ENCODE results near the gene FGF22. TPM values are rescaled to one million over a fixed set of nuclear protein-coding genes. Genes with fewer than 3 reads are reported as not detected.

Gene FGF22
- total and polyA plus RNA-seq, 2 donors (not counting 1 experiment from before 2014, with no cell fraction given), result 0.34 to 2.9 TPM

- H3K27me3 Mint-ChIP-seq, result no peaks in the 10 kb centered on the region
- peaks cover 100% of the 10 kb centered on the region for H3K79me2 ChIP-seq (ENCODE audit: control insufficient read depth, insufficient read depth, low read length)
- no peak overlapping the region for H3K9ac ChIP-seq (ENCODE audit: low read length)
- no peak overlapping the region for H3K4me2 ChIP-seq (replicated peaks; ENCODE audit: low read depth, low read length, poor library complexity, severe bottlenecking)
- ChIA-PET POLR2A (interaction anchor here (1.1 kb wide), 1 partner anchor 14 kb away, joined by 3 read pairs; no protein-coding TSS in a partner anchor), CTCF (interaction anchor here (1.1 kb wide), 1 partner anchor 82 kb away, joined by 3 read pairs; no protein-coding TSS in a partner anchor)
- peaks cover 53% of the 10 kb centered on the region for H3K4me1 Mint-ChIP-seq
- ATAC-seq (ENCODE audit: low read depth) (no peak), DNase-seq (no peak)
- peaks cover 26 to 40% of the 10 kb centered on the region in 2 donors for H3K4me1 ChIP-seq (ENCODE audit: control insufficient read depth in 2 of 2, insufficient read depth in 2 of 2, low read length in 2 of 2)
- H3K4me3 ChIP-seq (ENCODE audit: control extremely low read depth in 1 of 5, extremely low read depth in 1 of 5, insufficient read depth in 1 of 5, low read depth in 2 of 5, low read length in 4 of 5), result no peak overlapping the region
- no peaks in the 10 kb centered on the region for H3K9me3 Mint-ChIP-seq (ENCODE audit: insufficient read depth)
- peak overlapping the region; percentile 6 for H3K27ac Mint-ChIP-seq
- no peaks in the 10 kb centered on the region for H3K27me3 ChIP-seq (replicated peaks in 1 of 4; ENCODE audit: control extremely low read depth in 1 of 4, control insufficient read depth in 3 of 4, insufficient read depth in 4 of 4, low read length in 3 of 4)
- H4K20me1 ChIP-seq (ENCODE audit: control insufficient read depth, insufficient read depth, low read length, poor library complexity, severe bottlenecking), result peaks cover 99% of the 10 kb centered on the region
- peaks cover 0 to 60% of the 10 kb centered on the region in 2 experiments for H3K36me3 ChIP-seq (replicated peaks in 1 of 2; ENCODE audit: control extremely low read depth in 1 of 2, control insufficient read depth in 1 of 2, extremely low read depth in 1 of 2, insufficient read depth in 2 of 2, low read length in 1 of 2)
- no peak for TF ChIP-seq EZH2 (IDR thresholded peaks at IDR 0.05; ENCODE audit: borderline replicate concordance, insufficient read depth, low read depth, low read length, poor library complexity, severe bottlenecking)
- TF ChIP-seq, protein P1, sequence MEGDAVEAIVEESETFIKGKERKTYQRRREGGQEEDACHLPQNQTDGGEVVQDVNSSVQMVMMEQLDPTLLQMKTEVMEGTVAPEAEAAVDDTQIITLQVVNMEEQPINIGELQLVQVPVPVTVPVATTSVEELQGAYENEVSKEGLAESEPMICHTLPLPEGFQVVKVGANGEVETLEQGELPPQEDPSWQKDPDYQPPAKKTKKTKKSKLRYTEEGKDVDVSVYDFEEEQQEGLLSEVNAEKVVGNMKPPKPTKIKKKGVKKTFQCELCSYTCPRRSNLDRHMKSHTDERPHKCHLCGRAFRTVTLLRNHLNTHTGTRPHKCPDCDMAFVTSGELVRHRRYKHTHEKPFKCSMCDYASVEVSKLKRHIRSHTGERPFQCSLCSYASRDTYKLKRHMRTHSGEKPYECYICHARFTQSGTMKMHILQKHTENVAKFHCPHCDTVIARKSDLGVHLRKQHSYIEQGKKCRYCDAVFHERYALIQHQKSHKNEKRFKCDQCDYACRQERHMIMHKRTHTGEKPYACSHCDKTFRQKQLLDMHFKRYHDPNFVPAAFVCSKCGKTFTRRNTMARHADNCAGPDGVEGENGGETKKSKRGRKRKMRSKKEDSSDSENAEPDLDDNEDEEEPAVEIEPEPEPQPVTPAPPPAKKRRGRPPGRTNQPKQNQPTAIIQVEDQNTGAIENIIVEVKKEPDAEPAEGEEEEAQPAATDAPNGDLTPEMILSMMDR (IDR thresholded peaks at IDR 0.05), result no peak
- no peak overlapping the region for H2AFZ ChIP-seq (ENCODE audit: insufficient read depth, low read depth, low read length, poor library complexity, severe bottlenecking)
- H3K9me3 ChIP-seq (ENCODE audit: control extremely low read depth in 1 of 3, control insufficient read depth in 2 of 3, insufficient read depth in 1 of 3, low read length in 2 of 3), result no peaks in the 10 kb centered on the region
- 91% methylated on average over 13 of the region's 17 CpGs for WGBS (ENCODE audit: insufficient coverage)
- intact Hi-C loops (cut with micrococcal nuclease), result no loop called here
- no peak overlapping the region for H3K27ac ChIP-seq (ENCODE audit: low read length in 2 of 2)
- H3K4me3 Mint-ChIP-seq, result no peak overlapping the region
Observed at GRCh38 chr19:655691-656090, 16.0 kb downstream of the FGF22 start.

GRCh38 chr19:656751-657559, 17.3 kb downstream of the FGF22 start:
- no peak overlapping the region for H3K27ac ChIP-seq (ENCODE audit: low read length in 2 of 2)
- H4K20me1 ChIP-seq (ENCODE audit: control insufficient read depth, insufficient read depth, low read length, poor library complexity, severe bottlenecking), result peaks cover 98% of the 10 kb centered on the region
- ChIA-PET POLR2A (interaction anchor here (0.6 to 1.1 kb wide), 2 partner anchors 15 to 1379 kb away, joined by 3 read pairs; no protein-coding TSS in a partner anchor), CTCF (no interaction called here)
- Mint-ChIP-seq H3K9me3 (ENCODE audit: insufficient read depth) (no peaks in the 10 kb centered on the region), H3K27ac (no peak overlapping the region), H3K27me3 (no peaks in the 10 kb centered on the region), H3K4me3 (no peak overlapping the region), H3K4me1 (peaks cover 61% of the 10 kb centered on the region)
- no peak overlapping the region for H3K4me3 ChIP-seq (ENCODE audit: control extremely low read depth in 1 of 5, extremely low read depth in 1 of 5, insufficient read depth in 1 of 5, low read depth in 2 of 5, low read length in 4 of 5)
- H3K4me1 ChIP-seq (ENCODE audit: control insufficient read depth in 2 of 2, insufficient read depth in 2 of 2, low read length in 2 of 2), result peaks cover 28 to 52% of the 10 kb centered on the region in 2 donors
- H3K4me2 ChIP-seq (replicated peaks; ENCODE audit: low read depth, low read length, poor library complexity, severe bottlenecking), result no peak overlapping the region
- H3K36me3 ChIP-seq (replicated peaks in 1 of 2; ENCODE audit: control extremely low read depth in 1 of 2, control insufficient read depth in 1 of 2, extremely low read depth in 1 of 2, insufficient read depth in 2 of 2, low read length in 1 of 2), result peaks cover 0 to 49% of the 10 kb centered on the region in 2 experiments
- H3K79me2 ChIP-seq (ENCODE audit: control insufficient read depth, insufficient read depth, low read length), result peaks cover 100% of the 10 kb centered on the region
- no peaks in the 10 kb centered on the region for H3K27me3 ChIP-seq (replicated peaks in 1 of 4; ENCODE audit: control extremely low read depth in 1 of 4, control insufficient read depth in 3 of 4, insufficient read depth in 4 of 4, low read length in 3 of 4)
- no peak for ATAC-seq (ENCODE audit: low read depth)
- intact Hi-C loops (cut with micrococcal nuclease), result no loop called here
- WGBS (ENCODE audit: insufficient coverage), result 93% methylated on average over 41 of the region's 43 CpGs
- no peak overlapping the region for H2AFZ ChIP-seq (ENCODE audit: insufficient read depth, low read depth, low read length, poor library complexity, severe bottlenecking)
- no peaks in the 10 kb centered on the region for H3K9me3 ChIP-seq (ENCODE audit: control extremely low read depth in 1 of 3, control insufficient read depth in 2 of 3, insufficient read depth in 1 of 3, low read length in 2 of 3)
- DNase-seq, result no peak
- no peak overlapping the region for H3K9ac ChIP-seq (ENCODE audit: low read length)
- TF ChIP-seq EZH2 (IDR thresholded peaks at IDR 0.05; ENCODE audit: borderline replicate concordance, insufficient read depth, low read depth, low read length, poor library complexity, severe bottlenecking), result no peak
- TF ChIP-seq, protein P1 (IDR thresholded peaks at IDR 0.05), result no peak

Data from B cell (primary cell).